Measurements from ENCODE around the gene SUPT20HL1.
"Not testable (repeated sequence)": the region's sequence is repeated elsewhere in the genome, so short reads cannot be mapped to it uniquely, and the experiment has no call there.

The SUPT20HL1 gene

DNA sequence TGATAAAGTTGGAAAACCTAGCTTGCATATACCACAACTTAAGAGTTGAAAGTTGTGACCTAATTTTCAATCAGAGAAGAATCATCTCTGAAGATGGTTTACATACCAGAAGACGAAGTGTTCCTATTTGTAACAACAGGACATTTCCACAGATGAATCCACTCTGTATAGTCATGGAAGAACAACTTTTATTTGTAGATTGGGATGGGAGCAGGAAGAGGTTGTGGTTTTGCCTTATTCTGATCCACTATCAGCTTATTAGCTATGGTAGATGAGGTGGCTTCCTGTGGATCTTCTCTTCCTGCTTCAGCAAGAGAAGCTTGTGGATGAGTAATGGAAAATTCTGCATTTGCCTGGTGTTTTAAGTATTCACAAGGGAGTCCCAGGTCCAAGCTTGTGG lies 18.6 kb upstream of the SUPT20HL1 start:
- DNase-seq (ENCODE audit: low spot score): no peak
- no peak for TF ChIP-seq CTCF (IDR thresholded peaks at IDR 0.05; ENCODE audit: extremely low read depth, insufficient read depth, missing control alignments)
- in situ Hi-C loops (cut with MboI; ENCODE audit: low pct_unique_long_range_greater_than_20kb, low sequenced_read_pairs, unreplicated experiment): no loop called here

DNA sequence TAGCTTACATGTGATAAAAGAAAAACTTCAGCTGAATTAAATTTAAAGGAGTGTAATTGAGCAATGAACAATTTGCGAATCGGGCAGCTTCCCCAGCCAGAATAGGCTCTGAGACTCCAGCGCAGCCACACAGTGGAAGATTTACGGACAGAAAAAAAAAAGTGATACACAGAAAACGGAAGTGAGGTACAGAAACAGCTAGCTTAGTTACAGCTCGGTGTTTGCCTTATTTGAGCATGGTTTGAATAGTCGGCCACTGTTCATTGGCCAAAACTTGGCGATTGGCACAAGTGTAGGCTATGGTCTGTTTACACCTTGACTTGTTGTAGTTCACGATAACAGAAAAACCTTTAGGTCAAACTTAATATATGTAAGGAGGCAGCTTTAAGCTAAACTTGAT lies 16.7 kb upstream of the SUPT20HL1 start:
- in situ Hi-C loops (cut with MboI; ENCODE audit: low pct_unique_long_range_greater_than_20kb, low sequenced_read_pairs, unreplicated experiment): no loop called here
- TF ChIP-seq CTCF (IDR thresholded peaks at IDR 0.05; ENCODE audit: extremely low read depth, insufficient read depth, missing control alignments): no peak
- DNase-seq (ENCODE audit: low spot score): no peak

GRCh38 chrX:24347881-24348280 lies 12.6 kb upstream of the SUPT20HL1 start:
- TF ChIP-seq CTCF (IDR thresholded peaks at IDR 0.05; ENCODE audit: extremely low read depth, insufficient read depth, missing control alignments): no peak

GRCh38 chrX:24350217-24350616 lies 10.2 kb upstream of the SUPT20HL1 start:
- TF ChIP-seq CTCF (IDR thresholded peaks at IDR 0.05; ENCODE audit: extremely low read depth, insufficient read depth, missing control alignments): no peak
- no peak for DNase-seq (ENCODE audit: low spot score)
- in situ Hi-C loops (cut with MboI; ENCODE audit: low pct_unique_long_range_greater_than_20kb, low sequenced_read_pairs, unreplicated experiment): no loop called here

More at GRCh38 chrX:24347881-24348280, 12.6 kb upstream of the SUPT20HL1 start:
- in situ Hi-C loops (cut with MboI; ENCODE audit: low pct_unique_long_range_greater_than_20kb, low sequenced_read_pairs, unreplicated experiment): no loop called here
- no peak for DNase-seq (ENCODE audit: low spot score)

DNA sequence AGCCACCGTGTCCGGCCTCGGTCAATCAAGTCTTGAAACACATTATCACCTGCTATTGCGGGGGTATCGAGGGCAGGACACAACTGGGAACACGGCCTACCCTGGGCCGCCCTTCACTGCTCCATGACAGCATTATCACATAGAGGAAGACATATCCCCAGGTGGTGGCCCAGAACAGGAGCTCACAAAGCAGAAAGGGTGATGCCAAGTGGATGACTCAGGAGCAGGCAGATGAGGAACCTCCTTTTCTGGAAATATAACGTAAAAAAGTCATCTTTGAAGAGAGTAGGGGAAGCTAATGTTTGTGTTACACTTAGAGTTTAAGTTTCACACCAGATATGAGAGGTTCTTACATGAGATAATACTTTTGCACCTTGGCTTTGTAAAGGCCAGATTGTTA lies 5.3 kb upstream of the SUPT20HL1 start:
- TF ChIP-seq CTCF (IDR thresholded peaks at IDR 0.05; ENCODE audit: extremely low read depth, insufficient read depth, missing control alignments): no peak
- in situ Hi-C loops (cut with MboI; ENCODE audit: low pct_unique_long_range_greater_than_20kb, low sequenced_read_pairs, unreplicated experiment): no loop called here
- DNase-seq (ENCODE audit: low spot score): no peak

DNA sequence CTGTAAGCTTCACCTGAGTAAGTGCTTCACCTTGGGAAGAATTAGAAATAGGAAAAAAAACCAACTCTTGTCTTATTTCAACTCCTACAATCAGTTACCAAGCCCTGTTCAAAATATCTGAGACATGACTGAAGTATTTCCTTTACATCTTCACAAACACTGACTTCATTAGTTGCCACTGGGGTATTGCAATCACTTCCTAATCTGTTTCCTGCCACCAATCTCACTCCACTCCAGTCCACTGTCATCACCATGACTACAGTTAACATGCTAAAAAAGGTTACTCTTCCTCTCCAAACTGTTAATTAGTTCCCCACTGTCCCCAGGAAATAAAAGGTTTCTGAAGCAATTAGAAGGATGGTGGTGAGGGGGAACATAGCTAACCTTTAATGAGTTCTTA lies 3.3 kb upstream of the SUPT20HL1 start:
- no peak for TF ChIP-seq CTCF (IDR thresholded peaks at IDR 0.05; ENCODE audit: extremely low read depth, insufficient read depth, missing control alignments)
- no peak for DNase-seq (ENCODE audit: low spot score)
- in situ Hi-C loops (cut with MboI; ENCODE audit: low pct_unique_long_range_greater_than_20kb, low sequenced_read_pairs, unreplicated experiment): no loop called here

- DNase-seq (ENCODE audit: low spot score); in situ Hi-C loops (cut with MboI; ENCODE audit: low pct_unique_long_range_greater_than_20kb, low sequenced_read_pairs, unreplicated experiment): not testable (repeated sequence)
Observed at GRCh38 chrX:24362089-24362745, 1.8 kb downstream of the SUPT20HL1 start.

DNA sequence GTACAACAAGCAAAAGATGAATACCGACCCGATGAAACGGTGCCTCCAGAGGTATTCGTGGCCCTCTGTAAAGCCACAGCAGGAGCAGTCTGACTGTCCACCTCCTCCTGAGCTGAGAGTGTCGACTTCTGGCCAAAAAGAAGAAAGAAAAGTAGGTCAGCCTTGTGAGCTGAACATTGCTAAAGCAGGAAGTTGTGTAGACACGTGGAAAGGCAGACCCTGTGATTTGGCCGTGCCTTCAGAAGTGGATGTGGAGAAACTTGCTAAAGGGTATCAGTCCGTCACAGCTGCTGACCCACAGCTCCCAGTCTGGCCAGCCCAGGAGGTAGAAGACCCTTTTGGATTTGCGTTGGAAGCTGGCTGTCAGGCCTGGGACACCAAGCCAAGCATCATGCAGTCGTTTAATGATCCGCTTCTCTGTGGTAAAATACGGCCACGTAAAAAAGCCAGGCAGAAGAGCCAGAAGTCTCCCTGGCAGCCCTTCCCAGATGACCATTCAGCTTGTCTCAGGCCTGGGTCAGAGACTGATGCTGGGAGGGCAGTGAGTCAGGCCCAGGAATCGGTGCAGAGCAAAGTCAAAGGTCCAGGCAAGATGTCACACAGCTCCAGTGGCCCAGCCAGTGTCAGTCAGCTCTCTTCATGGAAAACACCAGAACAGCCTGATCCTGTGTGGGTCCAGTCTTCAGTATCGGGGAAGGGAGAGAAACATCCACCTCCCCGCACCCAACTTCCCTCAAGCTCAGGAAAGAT lies 3.2 kb downstream of the SUPT20HL1 start:
- DNase-seq (ENCODE audit: low spot score); in situ Hi-C loops (cut with MboI; ENCODE audit: low pct_unique_long_range_greater_than_20kb, low sequenced_read_pairs, unreplicated experiment): not testable (repeated sequence)
